ENCODE data around the gene THSD8. TPM values are rescaled to one million over a fixed set of nuclear protein-coding genes. Genes with fewer than 3 reads are reported as not detected.

THSD8 gene
- total RNA-seq, 4 donors from 2014 or later = 1.3 TPM; not detected in 3

- no peak for TF ChIP-seq CTCF (IDR thresholded peaks at IDR 0.05; ENCODE audit: low read depth)
Measured at GRCh38 chr19:12782174-12782423, 19.8 kb upstream of the THSD8 start.

- TF ChIP-seq CTCF (IDR thresholded peaks at IDR 0.05; ENCODE audit: low read depth) = no peak
Measured at GRCh38 chr19:12782424-12783290, 19.2 kb upstream of the THSD8 start.

- no peak for TF ChIP-seq CTCF (IDR thresholded peaks at IDR 0.05; ENCODE audit: low read depth)
Measured at GRCh38 chr19:12783291-12783848, 18.5 kb upstream of the THSD8 start.

- no peak for TF ChIP-seq CTCF (IDR thresholded peaks at IDR 0.05; ENCODE audit: low read depth)
Measured at GRCh38 chr19:12783849-12784393, 17.9 kb upstream of the THSD8 start.

- no peak for TF ChIP-seq CTCF (IDR thresholded peaks at IDR 0.05; ENCODE audit: low read depth)
Measured at GRCh38 chr19:12784394-12784870, 17.4 kb upstream of the THSD8 start.

- TF ChIP-seq CTCF (IDR thresholded peaks at IDR 0.05; ENCODE audit: low read depth) = no peak
Measured at GRCh38 chr19:12784871-12785430, 16.9 kb upstream of the THSD8 start.

GRCh38 chr19:12785431-12786031, 16.3 kb upstream of the THSD8 start:
- no peak for TF ChIP-seq CTCF (IDR thresholded peaks at IDR 0.05; ENCODE audit: low read depth)

Measured in subcutaneous adipose tissue (tissue), 4 donors.